ENCODE measurements around the gene CCDC158. TPM values are rescaled to one million over a fixed set of nuclear protein-coding genes. Genes with fewer than 3 reads are reported as not detected.

The CCDC158 gene
- polyA plus RNA-seq, 2 of the 4 experiments (the other 2 are of a cell fraction) = 0.06 TPM; not detected in 1

Small RNA genes lying within 50 kb of the gene (small RNA-seq; reads per million reads assigned to genes)
- gene RF00278 (0 reads per million in 6 experiments), gene RNU6-1000P (0 reads per million in 6 experiments)

Other genes with a start within 250 kb of the CCDC158 start
- 65.4 and 73.4 TPM in 2 replicates for gene SCARB2, start 207.3 kb downstream of the CCDC158 start, polyA plus RNA-seq (2011; rRNA removed)
- gene SCARB2, start 207.3 kb downstream of the CCDC158 start, polyA plus RNA-seq (2017; fragmentation: RNase III; extraction: RNeasy Plus Mini Kit Qiagen cat#74134 plus additional on column Dnase treatment) = 44.3 to 48.8 TPM (median 47.2 TPM) in 3 replicates
- 0.65 and 0.85 TPM in 2 replicates for gene FAM47E, start 169.4 kb downstream of the CCDC158 start, polyA plus RNA-seq (2011; rRNA removed)
- 0.08 to 0.26 TPM (median 0.23 TPM) in 3 replicates for gene FAM47E, start 169.4 kb downstream of the CCDC158 start, polyA plus RNA-seq (2017; fragmentation: RNase III; extraction: RNeasy Plus Mini Kit Qiagen cat#74134 plus additional on column Dnase treatment)
- gene STBD1, start 114.4 kb downstream of the CCDC158 start, polyA plus RNA-seq (2011; rRNA removed) = 1.2 and 1.3 TPM in 2 replicates
- gene STBD1, start 114.4 kb downstream of the CCDC158 start, polyA plus RNA-seq (2017; fragmentation: RNase III; extraction: RNeasy Plus Mini Kit Qiagen cat#74134 plus additional on column Dnase treatment) = 5.0 to 6.4 TPM (median 5.9 TPM) in 3 replicates
- gene SHROOM3, start 14.1 kb upstream of the CCDC158 start, polyA plus RNA-seq (2011; rRNA removed) = 5.1 and 6.7 TPM in 2 replicates
- 2.7 to 3.2 TPM (median 2.8 TPM) in 3 replicates for gene SHROOM3, start 14.1 kb upstream of the CCDC158 start, polyA plus RNA-seq (2017; fragmentation: RNase III; extraction: RNeasy Plus Mini Kit Qiagen cat#74134 plus additional on column Dnase treatment)

Measured in A549 (cell line).